GM19193 (cell line): Measurements from ENCODE around the gene TLE3.

Experiments used
- POLR2A ChIP-seq: IDR thresholded peaks from 4 replicates; pipeline ENCODE4 v1.6.1; 2011; ENCODE audit not compliant: insufficient read depth, insufficient read length; ENCODE audit errors: extremely low read depth

Gene TLE3

GRCh38 chr15:70094690-70095311 is 2.9 kb downstream of the TLE3 start:
- peak; percentile 11 for TF ChIP-seq POLR2A

DNA sequence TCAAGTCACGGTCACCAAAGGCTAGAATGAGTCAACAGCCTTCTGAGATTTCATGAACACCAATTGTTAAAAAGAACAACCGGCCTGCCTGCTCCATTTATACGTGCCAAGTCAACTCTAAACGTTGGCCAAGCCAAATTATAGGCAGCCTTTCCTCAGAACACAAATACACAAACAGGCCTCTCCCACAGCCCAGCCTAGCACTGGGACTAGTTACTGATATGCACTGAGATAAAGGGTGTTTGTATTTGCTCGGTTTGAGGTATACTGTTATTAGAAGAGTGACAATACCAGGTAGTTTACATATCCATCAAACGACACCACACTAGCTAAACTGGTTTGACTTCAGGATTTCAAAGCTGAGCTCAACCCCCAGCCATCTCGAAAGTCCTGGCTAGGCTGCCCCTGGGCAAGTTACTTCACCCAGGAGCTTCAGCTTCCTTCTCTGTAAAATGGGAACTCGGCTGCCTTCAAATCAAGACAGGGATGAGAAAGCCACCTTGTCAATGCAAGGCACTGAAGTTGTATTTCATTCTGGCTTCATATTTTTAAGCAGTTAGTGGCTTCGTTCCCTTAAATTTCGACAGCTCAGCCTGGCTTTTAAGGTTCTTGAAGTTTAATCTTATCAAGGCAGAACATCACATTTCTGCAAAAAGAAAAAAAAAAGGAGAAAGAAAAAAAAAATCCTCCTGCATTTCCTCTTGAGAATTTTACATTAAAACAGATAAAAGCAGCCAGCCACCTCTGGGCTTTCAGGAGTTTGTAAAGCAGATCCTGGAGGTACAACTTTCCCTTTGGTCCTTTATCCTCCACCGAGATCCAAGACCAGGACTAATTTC is 4.0 kb downstream of the TLE3 start:
- no peak for TF ChIP-seq POLR2A

DNA sequence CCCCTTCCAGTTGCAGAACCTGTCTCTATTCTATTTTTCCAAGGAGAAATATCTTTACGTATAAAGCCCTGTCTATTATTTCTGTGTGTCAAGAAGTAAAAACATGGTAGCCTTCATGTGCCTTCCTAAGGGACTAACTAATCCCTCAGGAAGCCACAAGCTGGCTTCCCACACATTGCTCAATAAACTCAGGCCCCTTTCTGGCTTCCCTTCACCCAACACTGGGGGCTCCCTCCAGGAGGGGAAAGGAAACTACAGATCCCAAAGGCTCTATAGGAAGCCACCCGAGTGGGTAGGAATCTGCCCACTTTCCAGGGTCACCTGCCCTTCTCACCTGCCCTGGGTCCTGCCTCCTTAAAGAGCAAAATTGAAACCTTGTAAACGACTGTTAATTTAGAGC is 4.6 kb downstream of the TLE3 start:
- no peak for TF ChIP-seq POLR2A

- TF ChIP-seq POLR2A = no peak
Measured at GRCh38 chr15:70092464-70093027, 5.2 kb downstream of the TLE3 start.

- no peak for TF ChIP-seq POLR2A
Measured at GRCh38 chr15:70091726-70092463, 5.8 kb downstream of the TLE3 start.

DNA sequence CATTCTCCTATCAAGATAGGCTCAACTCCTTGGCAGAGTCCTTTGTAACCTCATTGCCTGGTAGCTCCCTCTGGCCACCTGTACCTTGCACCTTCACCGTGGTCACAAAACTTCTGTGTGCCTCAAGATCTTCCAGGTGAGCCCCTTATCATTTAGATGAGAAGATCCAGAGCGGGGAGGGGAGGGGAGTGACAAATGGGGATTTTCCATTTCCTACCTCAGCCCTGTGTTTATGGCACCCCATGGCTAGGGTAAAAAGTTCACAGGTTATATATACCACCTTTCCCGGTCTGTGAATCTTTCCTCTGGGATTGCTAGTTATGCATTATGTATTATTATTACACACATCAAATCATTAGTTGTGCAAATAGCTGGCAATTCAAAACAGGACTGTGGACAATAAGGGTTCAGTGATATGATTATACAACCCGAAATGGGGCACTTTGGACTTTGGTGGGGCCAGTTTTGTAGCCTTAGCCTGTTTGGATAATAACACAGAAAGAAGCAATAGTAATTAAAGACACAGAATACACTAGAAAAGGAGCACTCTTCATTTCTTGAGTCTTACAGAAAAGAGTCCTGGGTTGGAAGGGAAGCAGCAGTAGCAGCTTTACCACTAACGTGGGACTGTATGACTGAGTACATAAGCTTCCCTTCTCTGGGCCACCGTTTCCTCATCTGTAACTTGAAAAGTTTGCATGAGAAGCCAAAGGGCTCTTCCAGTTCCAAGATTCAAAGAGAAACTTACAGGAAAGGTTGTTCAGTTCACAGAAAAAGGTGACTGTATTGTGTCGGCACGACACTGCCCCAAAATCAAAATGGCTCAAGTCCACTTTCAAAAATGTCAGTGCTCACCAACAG is 7.1 kb downstream of the TLE3 start:
- no peak for TF ChIP-seq POLR2A

- no peak for TF ChIP-seq POLR2A
Measured at GRCh38 chr15:70089692-70089971, 8.1 kb downstream of the TLE3 start.

- no peak for TF ChIP-seq POLR2A
Measured at GRCh38 chr15:70088887-70089691, 8.6 kb downstream of the TLE3 start.

DNA sequence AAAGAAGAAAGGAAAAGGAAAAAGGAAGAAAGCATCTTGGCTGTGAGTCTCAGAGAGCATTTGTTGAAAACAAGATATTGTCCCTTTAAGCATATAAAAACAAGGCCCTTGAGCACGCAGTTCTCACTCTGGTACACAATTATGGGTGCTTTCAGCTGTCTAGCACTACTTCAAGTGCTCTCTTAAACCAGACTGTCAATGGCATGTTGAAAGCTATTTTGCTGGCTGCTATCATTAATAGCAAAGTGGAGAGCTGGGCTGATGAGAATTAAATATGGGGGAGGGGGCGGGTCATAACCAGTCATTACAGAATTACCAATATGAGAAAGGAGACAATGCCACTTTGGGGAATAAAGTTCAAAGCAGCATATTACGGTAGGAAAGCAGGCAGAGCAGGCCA is 9.3 kb downstream of the TLE3 start:
- no peak for TF ChIP-seq POLR2A

DNA sequence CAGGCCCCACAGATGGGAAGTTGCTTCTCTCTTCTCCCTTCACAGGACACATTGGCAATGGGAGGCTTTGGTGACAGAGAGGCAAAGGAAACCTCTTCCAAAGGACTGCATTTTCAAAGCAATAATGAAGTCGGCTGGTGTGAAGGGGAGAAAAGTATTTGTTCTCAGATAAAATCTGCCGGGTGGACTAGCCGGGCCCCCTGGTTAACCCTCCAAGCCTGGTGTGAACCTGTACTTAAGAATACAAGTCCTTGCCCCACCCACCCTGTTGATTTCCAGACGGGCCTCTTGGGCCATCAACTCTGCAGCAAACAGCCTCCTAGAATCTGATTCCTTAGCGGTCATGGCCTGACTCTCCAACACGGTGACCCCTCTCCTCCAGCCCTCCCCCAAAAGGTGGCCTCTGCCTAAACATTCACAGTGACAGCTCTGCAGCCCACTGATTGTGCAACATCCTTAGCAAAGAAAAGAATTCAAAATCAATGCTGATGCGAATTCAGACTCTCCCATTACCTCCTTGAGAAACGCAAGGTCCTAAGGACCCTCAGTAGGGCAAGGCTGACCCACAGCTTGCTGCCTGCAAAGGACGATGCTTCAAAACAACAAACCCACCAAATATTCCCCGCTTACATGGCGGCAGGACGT is 9.9 kb downstream of the TLE3 start:
- no peak for TF ChIP-seq POLR2A

GRCh38 chr15:70086636-70087035 is 11.1 kb downstream of the TLE3 start:
- TF ChIP-seq POLR2A = no peak

DNA sequence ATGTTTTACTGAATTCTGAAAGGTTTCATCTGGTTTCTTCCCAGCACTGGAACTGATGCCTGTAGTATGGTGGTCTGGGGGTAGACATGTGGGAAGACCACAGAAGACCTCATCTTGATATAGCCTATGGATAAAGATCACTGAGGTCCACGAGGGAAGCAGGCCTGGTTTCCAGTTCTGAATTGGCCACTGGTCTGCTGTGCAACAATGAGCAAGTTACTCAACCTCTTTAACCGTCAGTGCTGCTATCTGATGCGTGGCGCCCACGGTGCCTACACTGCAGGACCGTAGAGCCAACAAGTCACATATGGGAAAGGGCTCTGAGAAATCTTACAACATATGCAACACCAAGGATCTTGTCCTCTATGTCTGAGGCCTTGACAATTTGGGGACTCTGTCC is 13.3 kb downstream of the TLE3 start:
- no peak for TF ChIP-seq POLR2A

DNA sequence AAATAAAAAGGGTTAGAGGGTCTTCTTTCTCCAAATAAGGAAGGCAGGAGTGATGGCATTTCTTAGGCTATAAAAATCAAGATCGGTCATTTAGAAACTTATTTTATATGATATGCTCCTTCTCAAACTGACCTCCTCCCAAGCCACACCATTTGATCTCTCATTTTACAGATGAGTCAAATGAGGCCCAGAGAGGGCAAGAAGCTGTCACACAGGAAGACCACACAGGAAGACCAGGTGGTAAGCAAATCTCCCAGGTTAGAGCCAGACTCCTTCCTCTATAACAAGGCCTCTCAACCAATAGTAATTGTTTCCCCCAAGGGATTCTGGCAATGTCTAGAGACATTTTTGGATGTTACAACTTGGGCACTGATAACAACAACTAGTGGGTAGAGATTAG is 13.8 kb downstream of the TLE3 start:
- no peak for TF ChIP-seq POLR2A

DNA sequence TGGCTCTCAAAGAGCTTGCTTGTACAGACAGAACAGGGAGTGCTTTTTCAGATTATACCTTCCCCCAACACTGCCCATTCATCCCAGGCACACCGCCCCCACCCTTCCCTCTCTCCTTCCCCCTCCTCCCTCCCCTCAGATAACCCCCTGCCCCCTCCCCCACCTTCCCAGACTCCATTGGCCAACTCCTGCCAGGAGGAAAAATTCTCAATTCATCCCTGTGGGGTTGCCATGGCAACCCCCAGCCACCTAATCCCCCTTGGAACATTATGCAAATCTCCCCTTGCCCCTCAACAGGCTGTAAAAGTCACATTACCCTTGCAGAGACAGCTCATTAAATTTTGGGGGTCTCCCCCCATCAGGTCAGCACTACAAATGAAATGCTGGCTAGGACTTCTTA is 14.3 kb downstream of the TLE3 start:
- TF ChIP-seq POLR2A = no peak

GRCh38 chr15:70082281-70082900 is 15.3 kb downstream of the TLE3 start:
- TF ChIP-seq POLR2A = no peak
